DOHH2 (cell line): ENCODE measurements around the gene SLC35E3.

Experiments
- H3F3A ChIP-seq: fragments of 200-600 bp; sonication (generic), shearing (Covaris generic); 2 replicates; pipeline ENCODE4 v1.6.0; 2016; ENCODE audit warnings: antibody characterized with exemption, mild to moderate bottlenecking; ENCODE audit not compliant: control insufficient read depth, insufficient read depth
- H3K27ac ChIP-seq: fragments of 200-600 bp; sonication (generic); 2 replicates; pipeline ENCODE4 v1.5.1; 2014; ENCODE audit warnings: low read depth, mild to moderate bottlenecking, low read length, moderate library complexity
- H3K27me3 ChIP-seq: fragments of 200-600 bp; sonication (generic); 2 replicates; pipeline ENCODE4 v1.6.1; 2014; ENCODE audit warnings: mild to moderate bottlenecking, low read length, mixed read lengths; ENCODE audit not compliant: control insufficient read depth
- H3K36me3 ChIP-seq: fragments of 200-600 bp; sonication (generic); 2 replicates; pipeline ENCODE4 v1.6.1; 2014; ENCODE audit warnings: mild to moderate bottlenecking, low read length, moderate library complexity, mixed read lengths; ENCODE audit not compliant: control insufficient read depth
- H3K4me1 ChIP-seq: fragments of 200-600 bp; sonication (generic); 2 replicates; pipeline ENCODE4 v1.6.1; 2014; ENCODE audit warnings: mild to moderate bottlenecking, low read length, mixed read lengths; ENCODE audit not compliant: control insufficient read depth
- H3K4me2 ChIP-seq: fragments of 200-600 bp; sonication (generic); 2 replicates; pipeline ENCODE4 v1.6.0; 2014; ENCODE audit warnings: mild to moderate bottlenecking, low read length, moderate library complexity
- H3K4me3 ChIP-seq: fragments of 200-600 bp; sonication (generic); 2 replicates; pipeline ENCODE4 v1.5.1; 2014; ENCODE audit warnings: mild to moderate bottlenecking, low read length, mixed read lengths
- H3K79me2 ChIP-seq: fragments of 200-600 bp; sonication (generic); 2 replicates; pipeline ENCODE4 v1.6.1; 2014; ENCODE audit warnings: mild to moderate bottlenecking, low read length, mixed read lengths; ENCODE audit not compliant: control insufficient read depth
- H3K9me2 ChIP-seq: fragments of 200-600 bp; sonication (generic); replicated peaks from 2 replicates; pipeline ENCODE4 v1.6.1; 2014; ENCODE audit warnings: mild to moderate bottlenecking, low read length, mixed read lengths; ENCODE audit not compliant: control insufficient read depth
- H3K9me3 ChIP-seq: fragments of 200-600 bp; sonication (generic); 2 replicates; pipeline ENCODE4 v1.6.1; 2014; ENCODE audit warnings: antibody characterized with exemption, low read length, mixed read lengths; ENCODE audit not compliant: control insufficient read depth, insufficient read depth
- H4K20me1 ChIP-seq: fragments of 200-600 bp; sonication (generic); 2 replicates; pipeline ENCODE4 v1.6.0; 2014; ENCODE audit warnings: low read depth, mild to moderate bottlenecking, antibody characterized with exemption, low read length, moderate library complexity; ENCODE audit not compliant: control insufficient read depth, insufficient read depth
- CTCF ChIP-seq: fragments of 200-600 bp; sonication (generic); IDR thresholded peaks from one replicate; pipeline ENCODE4 v1.5.1; 2014; ENCODE audit warnings: antibody characterized with exemption, mild to moderate bottlenecking, low read depth, low read length; ENCODE audit not compliant: poor library complexity, severe bottlenecking
- EZH2phosphoT487 ChIP-seq: fragments of 200-600 bp; sonication (generic); IDR thresholded peaks from 2 replicates; pipeline ENCODE4 v1.6.1; 2017; ENCODE audit warnings: borderline replicate concordance, mild to moderate bottlenecking, antibody characterized with exemption, low read length, moderate library complexity, mixed read lengths

The SLC35E3 gene

GRCh38 chr12:68746572-68747180 lies 700 bp downstream of the SLC35E3 start:
- Histone ChIP-seq H3K9me2 (no peaks in the 10 kb centered on the region), H4K20me1 (no peaks in the 10 kb centered on the region), H3K4me1 (peaks cover 57% of the 10 kb centered on the region), H3F3A (peaks cover 18% of the 10 kb centered on the region), H3K79me2 (peaks cover 61% of the 10 kb centered on the region), H3K27me3 (no peaks in the 10 kb centered on the region), H3K4me3 (peak overlapping the region; percentile 99), H3K4me2 (peak overlapping the region; percentile 93), H3K9me3 (no peaks in the 10 kb centered on the region), H3K36me3 (peaks cover 77% of the 10 kb centered on the region), H3K27ac (peak overlapping the region; percentile 84)
- TF ChIP-seq EZH2phosphoT487 (no peak), CTCF (peak; percentile 3)

- no peaks in the 10 kb centered on the region for H4K20me1 ChIP-seq
- peaks cover 83% of the 10 kb centered on the region for H3K36me3 ChIP-seq
- H3K27ac ChIP-seq: no peak overlapping the region
- peaks cover 40% of the 10 kb centered on the region for H3K4me1 ChIP-seq
- H3K27me3 ChIP-seq: no peaks in the 10 kb centered on the region
- no peaks in the 10 kb centered on the region for H3K9me3 ChIP-seq
- peaks cover 65% of the 10 kb centered on the region for H3K79me2 ChIP-seq
- no peaks in the 10 kb centered on the region for H3K9me2 ChIP-seq
- H3K4me2 ChIP-seq: peak overlapping the region; percentile 93
- H3F3A ChIP-seq: peaks cover 10% of the 10 kb centered on the region
- peak overlapping the region; percentile 99 for H3K4me3 ChIP-seq
- TF ChIP-seq CTCF (no peak), EZH2phosphoT487 (no peak)
Measured at GRCh38 chr12:68749443-68749842, 3.5 kb downstream of the SLC35E3 start.

GRCh38 chr12:68749861-68750260 lies 3.9 kb downstream of the SLC35E3 start:
- H3K27ac ChIP-seq: no peak overlapping the region

More at GRCh38 chr12:68749861-68750260, 3.9 kb downstream of the SLC35E3 start:
- peaks cover 83% of the 10 kb centered on the region for H3K36me3 ChIP-seq
- H4K20me1 ChIP-seq: no peaks in the 10 kb centered on the region
- TF ChIP-seq EZH2phosphoT487 (no peak), CTCF (no peak)
- peak overlapping the region; percentile 93 for H3K4me2 ChIP-seq
- H3K79me2 ChIP-seq: peaks cover 61% of the 10 kb centered on the region
- H3K4me3 ChIP-seq: peak overlapping the region; percentile 99
- peaks cover 36% of the 10 kb centered on the region for H3K4me1 ChIP-seq
- no peaks in the 10 kb centered on the region for H3K9me2 ChIP-seq
- no peaks in the 10 kb centered on the region for H3K9me3 ChIP-seq
- peaks cover 8% of the 10 kb centered on the region for H3F3A ChIP-seq
- no peaks in the 10 kb centered on the region for H3K27me3 ChIP-seq
